ENCODE data around the gene HLA-E. TPM values are rescaled to one million over a fixed set of nuclear protein-coding genes. Genes with fewer than 3 reads are reported as not detected.
A peak's percentile ranks its signal among the peaks of the same experiment; 100 is the strongest.
"Not testable (repeated sequence)": the region's sequence is repeated elsewhere in the genome, so short reads cannot be mapped to it uniquely, and the experiment has no call there.

HLA-E gene
- total RNA-seq, 2 experiments from 2014 or later: 706 to 753 TPM

DNA sequence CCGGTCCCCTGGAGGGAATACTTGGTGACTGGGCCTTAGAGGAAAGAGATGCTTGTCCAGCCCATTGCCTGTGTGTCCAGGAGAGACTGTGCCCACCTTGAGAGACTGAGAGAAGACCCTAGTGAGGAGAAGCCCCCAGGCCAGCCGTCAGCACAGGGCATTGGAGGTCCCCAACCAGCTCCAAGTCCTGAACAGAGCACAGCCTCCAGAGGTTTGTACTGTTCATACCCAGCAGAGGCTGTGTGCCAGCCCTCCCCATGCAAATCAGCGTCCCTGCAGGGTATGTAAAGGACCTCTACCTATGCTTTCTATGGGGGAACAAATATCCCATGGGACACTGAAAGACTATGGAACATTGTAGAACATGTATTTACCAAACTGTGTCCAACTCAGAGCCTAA is 8.4 kb downstream of the HLA-E start:
- H3K36me3 Mint-ChIP-seq (ENCODE audit: low read depth): peaks cover 20% of the 10 kb centered on the region
- peaks cover 2% of the 10 kb centered on the region for H3K9me3 Mint-ChIP-seq
- no peak for DNase-seq
- ChIA-PET CTCF (interaction anchor here (1.0 to 2.8 kb wide), 3 partner anchors 13 to 146 kb away, joined by 4 to 14 read pairs (median 12); no protein-coding TSS in a partner anchor), POLR2A (no interaction called here)
- H3K27ac Mint-ChIP-seq: no peak overlapping the region
- H3K4me1 Mint-ChIP-seq: peaks cover 60% of the 10 kb centered on the region
- H3K4me3 Mint-ChIP-seq: no peak overlapping the region
- H3K27me3 Mint-ChIP-seq: no peaks in the 10 kb centered on the region

DNA sequence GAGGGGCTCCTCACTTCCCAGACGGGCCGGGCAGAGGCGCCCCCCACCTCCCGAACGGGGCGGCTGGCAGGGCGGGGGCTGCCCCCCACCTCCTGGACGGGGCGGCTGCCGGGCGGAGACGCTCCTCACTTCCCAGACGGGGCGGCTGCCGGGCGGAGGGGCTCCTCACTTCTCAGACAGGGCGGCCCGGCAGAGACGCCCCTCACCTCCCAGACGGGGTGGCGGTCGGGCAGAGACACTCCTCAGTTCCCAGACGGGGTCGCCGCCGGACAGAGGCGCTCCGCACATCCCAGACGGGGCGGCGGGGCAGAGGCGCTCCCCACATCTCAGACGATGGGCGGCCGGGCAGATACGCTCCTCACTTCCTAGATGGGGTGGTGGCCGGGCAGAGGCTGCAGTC is 9.4 kb downstream of the HLA-E start:
- H3K27ac Mint-ChIP-seq, H3K4me3 Mint-ChIP-seq, H3K9me3 Mint-ChIP-seq, H3K27me3 Mint-ChIP-seq, CTCF ChIA-PET, POLR2A ChIA-PET, DNase-seq: not testable (repeated sequence)
- H3K4me1 Mint-ChIP-seq: peaks cover 54% of the 10 kb centered on the region
- peaks cover 11% of the 10 kb centered on the region for H3K36me3 Mint-ChIP-seq (ENCODE audit: low read depth)

GRCh38 chr6:30500421-30501355 is 11.4 kb downstream of the HLA-E start:
- POLR2A ChIA-PET: interaction anchor here (1.3 kb wide), 1 partner anchor 9 kb away, joined by 3 read pairs; no protein-coding TSS in a partner anchor

DNA sequence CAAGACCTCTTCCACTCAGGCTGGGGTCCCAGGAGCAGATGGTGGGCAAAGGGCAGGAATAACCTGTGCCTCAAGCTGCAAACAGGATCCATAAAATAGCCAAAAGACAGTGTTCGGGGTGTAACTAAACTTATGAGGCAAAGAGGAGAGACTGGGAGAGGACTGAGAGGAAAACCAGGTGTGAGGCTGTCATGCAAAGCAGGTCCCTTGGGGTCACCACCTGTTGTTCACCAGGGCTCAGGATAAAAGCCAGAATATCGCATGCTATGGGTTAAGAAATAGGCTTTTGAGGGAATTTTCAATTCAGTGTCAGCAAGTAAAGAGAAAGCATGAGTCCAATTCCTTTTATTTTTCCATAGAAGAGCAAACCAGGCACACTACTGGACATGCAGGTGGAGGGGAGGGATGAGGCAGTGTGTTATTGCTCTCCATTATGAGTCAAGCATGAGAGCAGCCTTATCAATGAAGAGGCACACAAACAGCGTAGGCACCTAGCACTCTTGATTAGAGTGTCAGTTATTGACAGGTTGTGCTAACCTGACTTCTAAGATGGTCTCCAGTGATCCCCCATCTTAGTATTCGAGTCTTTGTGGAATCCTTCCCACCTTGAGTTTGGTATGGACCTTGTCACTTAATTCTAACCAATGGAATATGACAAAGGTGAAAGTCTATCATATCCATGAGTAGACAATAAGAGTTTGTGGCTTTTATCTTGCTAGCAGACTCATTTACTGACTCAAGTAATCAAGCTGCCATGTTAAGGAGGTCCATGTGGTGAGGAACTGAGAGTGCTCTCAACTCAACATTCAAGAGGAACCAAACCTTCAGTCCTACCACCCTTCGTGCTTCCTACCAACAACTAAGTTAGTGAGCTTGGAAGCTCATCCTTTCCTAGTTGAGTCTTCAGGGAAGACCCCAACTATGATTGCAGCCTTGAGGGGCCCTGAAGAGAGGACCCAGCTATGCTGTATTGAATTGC is 18.8 kb downstream of the HLA-E start:
- CTCF ChIA-PET: interaction anchor here (0.6 to 1.8 kb wide), 6 partner anchors 7 to 304 kb away, joined by 4 to 10 read pairs (median 5); no protein-coding TSS in a partner anchor
- peaks cover 51% of the 10 kb centered on the region for H3K4me1 Mint-ChIP-seq
- DNase-seq: no peak
- POLR2A ChIA-PET: interaction anchor here (0.6 kb wide), 1 partner anchor 105 kb away, joined by 3 read pairs; no protein-coding TSS in a partner anchor
- H3K27ac Mint-ChIP-seq: peak overlapping the region; percentile 90
- peak overlapping the region; percentile 71 for H3K4me3 Mint-ChIP-seq
- H3K27me3 Mint-ChIP-seq: no peaks in the 10 kb centered on the region
- H3K9me3 Mint-ChIP-seq: peaks cover 4% of the 10 kb centered on the region
- H3K36me3 Mint-ChIP-seq (ENCODE audit: low read depth): peaks cover 5% of the 10 kb centered on the region

More at GRCh38 chr6:30500421-30501355, 11.4 kb downstream of the HLA-E start:
- Mint-ChIP-seq H3K9me3 (peaks cover 2% of the 10 kb centered on the region), H3K4me3 (peak overlapping the region; percentile 64), H3K4me1 (peaks cover 35% of the 10 kb centered on the region), H3K27ac (peak overlapping the region; percentile 77), H3K36me3 (ENCODE audit: low read depth) (no peaks in the 10 kb centered on the region), H3K27me3 (no peaks in the 10 kb centered on the region)
- DNase-seq: no peak
- CTCF ChIA-PET: interaction anchor here (0.7 to 1.7 kb wide), 8 partner anchors 8 to 53 kb away, joined by 3 to 6 read pairs (median 4); no protein-coding TSS in a partner anchor

DNA sequence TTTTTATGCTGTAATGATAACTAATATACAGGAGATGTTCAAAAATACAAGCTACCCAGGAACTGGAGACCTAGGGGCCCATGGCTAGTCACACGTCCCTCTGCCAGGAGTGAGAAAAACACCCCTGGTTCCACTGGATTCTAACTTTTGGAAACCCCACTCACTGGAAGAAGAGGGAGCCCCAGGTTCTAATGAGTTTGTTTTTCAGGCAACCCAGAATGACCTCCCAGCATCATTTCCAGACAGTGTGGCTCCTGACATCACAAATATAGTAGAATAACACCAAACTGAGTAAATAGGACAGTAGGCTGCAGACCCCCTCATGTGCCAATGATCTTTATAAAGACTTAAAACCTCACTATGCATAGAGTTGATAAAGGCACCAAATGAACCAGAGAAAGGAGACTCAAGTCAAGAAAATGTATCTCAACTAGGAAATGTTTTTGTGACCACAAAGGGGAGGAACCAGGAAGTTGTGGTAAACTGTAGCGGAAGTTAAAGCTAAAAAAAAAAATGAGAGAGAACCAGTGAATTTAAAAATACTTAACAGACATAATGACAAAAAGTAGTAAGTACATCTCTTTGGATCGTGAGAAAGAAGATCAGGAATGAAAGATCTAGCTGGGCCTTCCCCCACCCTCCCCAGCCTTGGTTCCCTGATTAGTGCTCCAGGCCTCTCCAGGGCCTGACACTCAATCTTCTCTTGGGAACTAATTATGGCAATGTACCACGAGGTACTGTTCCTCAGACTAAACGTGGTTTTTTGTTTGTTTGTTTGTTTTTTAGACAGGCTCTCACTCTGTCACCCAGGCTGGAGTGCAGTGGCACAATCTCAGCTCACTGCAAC is 19.8 kb downstream of the HLA-E start:
- peaks cover 51% of the 10 kb centered on the region for H3K4me1 Mint-ChIP-seq
- POLR2A ChIA-PET: interaction anchor here (0.6 to 1.0 kb wide), 3 partner anchors 8 to 104 kb away, joined by 3 to 4 read pairs (median 3); no protein-coding TSS in a partner anchor
- DNase-seq: peak; percentile 68
- peak overlapping the region; percentile 71 for H3K4me3 Mint-ChIP-seq
- peak overlapping the region; percentile 90 for H3K27ac Mint-ChIP-seq
- CTCF ChIA-PET: interaction anchor here (0.6 to 3.8 kb wide), 13 partner anchors 8 to 303 kb away, joined by 3 to 15 read pairs (median 5); no protein-coding TSS in a partner anchor
- H3K27me3 Mint-ChIP-seq: no peaks in the 10 kb centered on the region
- H3K9me3 Mint-ChIP-seq: peaks cover 4% of the 10 kb centered on the region
- peaks cover 5% of the 10 kb centered on the region for H3K36me3 Mint-ChIP-seq (ENCODE audit: low read depth)

GRCh38 chr6:30510419-30511168 is 21.3 kb downstream of the HLA-E start:
- H3K27me3 Mint-ChIP-seq: no peaks in the 10 kb centered on the region
- DNase-seq: no peak
- peak overlapping the region; percentile 41 for H3K4me3 Mint-ChIP-seq
- ChIA-PET POLR2A (interaction anchor here (0.6 kb wide), 1 partner anchor 17 kb away, joined by 3 read pairs; no protein-coding TSS in a partner anchor), CTCF (interaction anchor here (1.1 to 3.8 kb wide), 7 partner anchors 11 to 44 kb away, joined by 3 to 15 read pairs (median 6); no protein-coding TSS in a partner anchor)
- peaks cover 4% of the 10 kb centered on the region for H3K9me3 Mint-ChIP-seq
- H3K27ac Mint-ChIP-seq: peak overlapping the region; percentile 73
- peaks cover 7% of the 10 kb centered on the region for H3K36me3 Mint-ChIP-seq (ENCODE audit: low read depth)
- peaks cover 63% of the 10 kb centered on the region for H3K4me1 Mint-ChIP-seq

GRCh38 chr6:30511169-30511546 is 21.8 kb downstream of the HLA-E start:
- POLR2A ChIA-PET: interaction anchor here (0.6 kb wide), 1 partner anchor 17 kb away, joined by 3 read pairs; no protein-coding TSS in a partner anchor
- peak overlapping the region; percentile 73 for H3K27ac Mint-ChIP-seq
- DNase-seq: no peak
- peaks cover 3% of the 10 kb centered on the region for H3K9me3 Mint-ChIP-seq
- peaks cover 66% of the 10 kb centered on the region for H3K4me1 Mint-ChIP-seq
- peak overlapping the region; percentile 41 for H3K4me3 Mint-ChIP-seq
- peaks cover 5% of the 10 kb centered on the region for H3K36me3 Mint-ChIP-seq (ENCODE audit: low read depth)
- no peaks in the 10 kb centered on the region for H3K27me3 Mint-ChIP-seq
- CTCF ChIA-PET: interaction anchor here (1.1 to 3.8 kb wide), 6 partner anchors 11 to 44 kb away, joined by 3 to 15 read pairs (median 8); no protein-coding TSS in a partner anchor

GRCh38 chr6:30513451-30513850 is 24.1 kb downstream of the HLA-E start:
- DNase-seq: no peak
- Mint-ChIP-seq H3K4me3 (no peak overlapping the region), H3K9me3 (peaks cover 3% of the 10 kb centered on the region), H3K27ac (no peak overlapping the region), H3K4me1 (peaks cover 63% of the 10 kb centered on the region), H3K27me3 (no peaks in the 10 kb centered on the region), H3K36me3 (ENCODE audit: low read depth) (peaks cover 10% of the 10 kb centered on the region)
- ChIA-PET POLR2A (no interaction called here), CTCF (interaction anchor here (2.0 to 2.5 kb wide), 2 partner anchors 19 to 29 kb away, joined by 5 to 6 read pairs; no protein-coding TSS in a partner anchor)

GRCh38 chr6:30515106-30515505 is 25.8 kb downstream of the HLA-E start:
- H3K27me3 Mint-ChIP-seq: no peaks in the 10 kb centered on the region

DNA sequence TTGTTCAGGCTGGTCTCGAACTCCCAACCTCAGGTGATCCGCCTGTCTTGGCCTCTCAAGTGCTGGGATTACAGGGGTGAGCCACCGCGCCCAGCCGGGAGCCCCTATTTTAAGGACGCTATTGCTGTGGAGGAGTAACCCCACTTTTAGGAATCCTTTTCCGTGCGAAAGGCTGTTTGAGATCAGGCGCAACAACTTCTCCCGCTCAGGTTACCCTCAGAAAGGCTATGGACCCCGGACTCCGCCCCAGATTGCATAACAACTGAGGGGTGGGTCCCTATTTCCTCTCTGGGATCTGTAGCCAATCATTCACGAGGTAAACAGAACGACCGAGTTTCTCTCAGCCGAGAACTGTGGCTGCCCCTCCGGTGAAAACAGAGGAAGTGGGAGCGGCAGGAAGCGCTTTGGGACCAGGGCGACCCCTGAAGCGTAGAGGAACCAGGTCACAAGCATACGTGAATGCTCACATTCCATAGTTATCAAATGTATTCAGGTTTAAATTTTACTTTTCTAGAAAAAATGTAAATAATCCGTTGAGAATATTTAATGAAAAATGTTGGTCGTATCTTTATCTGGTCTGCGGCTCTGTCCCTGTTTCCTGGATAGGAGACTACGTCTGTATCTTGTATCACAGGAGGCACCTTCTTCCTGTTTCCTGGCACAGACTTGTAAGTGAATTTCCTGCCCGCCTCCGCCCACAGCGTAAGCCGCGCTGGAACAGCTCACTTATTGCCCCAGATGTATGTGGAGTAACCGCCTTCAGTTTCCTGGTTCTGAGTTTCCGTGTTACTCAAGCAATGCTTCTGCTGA is 26.8 kb downstream of the HLA-E start:
- H3K9me3 Mint-ChIP-seq: peaks cover 14% of the 10 kb centered on the region
- H3K4me1 Mint-ChIP-seq: peaks cover 52% of the 10 kb centered on the region
- peak overlapping the region; percentile 84 for H3K4me3 Mint-ChIP-seq
- peak; percentile 95 for DNase-seq
- H3K36me3 Mint-ChIP-seq (ENCODE audit: low read depth): peaks cover 24% of the 10 kb centered on the region
- CTCF ChIA-PET: interaction anchor here (0.5 to 1.3 kb wide), 4 partner anchors 11 to 71 kb away, joined by 3 to 4 read pairs (median 3); no protein-coding TSS in a partner anchor
- POLR2A ChIA-PET: interaction anchor here (0.5 to 1.2 kb wide), 3 partner anchors 22 to 26 kb away, joined by 3 to 19 read pairs (median 11); no protein-coding TSS in a partner anchor
- no peaks in the 10 kb centered on the region for H3K27me3 Mint-ChIP-seq
- peak overlapping the region; percentile 99 for H3K27ac Mint-ChIP-seq

More at GRCh38 chr6:30515106-30515505, 25.8 kb downstream of the HLA-E start:
- peaks cover 10% of the 10 kb centered on the region for H3K9me3 Mint-ChIP-seq
- H3K27ac Mint-ChIP-seq: peak overlapping the region; percentile 99
- ChIA-PET CTCF (no interaction called here), POLR2A (no interaction called here)
- H3K36me3 Mint-ChIP-seq (ENCODE audit: low read depth): peaks cover 18% of the 10 kb centered on the region
- peaks cover 56% of the 10 kb centered on the region for H3K4me1 Mint-ChIP-seq
- H3K4me3 Mint-ChIP-seq: peak overlapping the region; percentile 84
- no peak for DNase-seq
